Measurements from ENCODE around the gene ATP6V1G1.
A peak's percentile ranks its signal among the peaks of the same experiment; 100 is the strongest.
"Not testable (repeated sequence)": the region's sequence is repeated elsewhere in the genome, so short reads cannot be mapped to it uniquely, and the experiment has no call there.

ATP6V1G1 gene

DNA sequence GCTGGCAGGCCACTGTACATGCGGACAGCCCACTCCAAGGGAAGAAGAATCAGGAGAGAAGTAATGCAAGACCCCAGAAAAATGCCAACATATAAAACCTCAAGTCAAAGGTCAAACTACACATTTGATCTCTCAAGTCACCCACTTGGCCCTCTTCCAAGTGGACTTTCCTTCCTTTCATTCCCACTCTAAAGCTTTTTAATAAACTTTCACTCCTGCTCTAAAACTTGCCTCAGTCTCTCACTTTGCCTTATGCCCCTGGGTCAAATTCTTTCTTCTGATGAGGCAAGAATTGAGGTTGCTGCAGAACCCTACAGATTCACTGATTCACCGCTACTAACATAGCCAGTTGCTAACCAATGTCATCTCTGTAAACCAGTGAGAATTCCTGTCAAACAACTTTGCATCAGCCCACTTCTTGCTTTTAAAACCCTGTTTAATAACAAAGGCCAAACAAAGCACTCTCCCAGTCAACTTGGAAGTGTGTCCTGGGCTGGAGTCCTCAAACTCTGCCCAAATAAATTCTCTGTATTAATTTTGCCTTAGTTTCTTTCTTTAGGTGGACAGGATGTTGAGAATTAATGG lies 6.9 kb upstream of the ATP6V1G1 start:
- no peak for DNase-seq

DNA sequence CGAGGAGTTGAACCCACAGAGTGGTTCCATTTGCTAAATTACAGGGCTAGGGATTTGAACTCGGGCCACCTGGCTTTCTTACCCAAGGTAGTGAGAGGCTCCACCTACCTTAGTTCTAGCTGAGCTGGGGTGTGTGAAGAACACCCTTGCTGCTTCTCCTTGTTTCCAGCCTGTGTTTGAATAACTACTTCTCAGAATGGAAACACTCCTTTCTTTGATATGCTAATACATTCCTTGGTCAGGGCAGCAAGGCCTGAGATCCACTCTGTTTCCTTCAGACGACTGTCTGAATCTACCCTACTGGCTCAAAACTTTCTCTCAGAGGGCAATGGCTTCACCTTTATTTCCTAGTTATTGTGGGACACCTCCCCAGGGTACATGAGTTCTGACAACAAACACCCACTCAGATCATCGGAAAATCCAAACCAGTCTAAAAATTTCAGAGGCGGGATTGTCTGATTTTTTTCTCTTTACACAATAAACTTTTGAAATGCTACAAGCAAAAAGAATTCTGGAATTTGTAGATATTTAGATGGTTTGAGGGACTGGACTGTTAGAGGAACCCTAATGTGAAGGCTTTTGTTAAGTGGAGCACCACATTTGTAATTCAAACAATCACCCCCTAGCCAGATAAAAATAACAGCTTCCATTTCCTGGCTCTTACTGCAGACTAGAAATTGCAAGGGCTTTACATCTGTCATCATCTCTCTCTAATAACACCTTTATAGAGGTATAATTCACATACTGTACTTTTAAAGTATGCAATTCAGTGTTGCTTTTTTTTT lies 4.0 kb upstream of the ATP6V1G1 start:
- no peak for DNase-seq

GRCh38 chr9:114588210-114588609 lies 641 bp downstream of the ATP6V1G1 start:
- no peak for DNase-seq

- no peak for DNase-seq
Observed at GRCh38 chr9:114588651-114589526, 1.3 kb downstream of the ATP6V1G1 start.

DNA sequence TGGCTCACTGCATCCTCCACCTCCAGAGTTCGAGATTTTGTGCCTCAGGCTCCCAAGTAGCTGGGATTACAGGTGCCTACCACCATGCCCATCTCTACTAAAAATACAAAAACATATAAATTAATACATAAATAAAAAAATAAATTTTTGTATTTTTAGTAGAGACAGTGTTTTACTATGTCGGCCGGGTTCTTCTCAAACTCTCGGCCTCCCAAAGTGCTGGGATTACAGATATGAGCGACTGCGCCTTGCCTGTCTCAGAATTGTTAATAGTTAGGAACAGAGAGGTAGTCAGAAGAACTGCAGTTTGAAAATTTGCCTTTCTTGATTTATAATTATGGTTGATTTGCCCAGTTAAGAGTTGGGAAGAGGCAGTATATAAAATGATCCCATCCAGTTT lies 2.8 kb downstream of the ATP6V1G1 start:
- DNase-seq = no peak

- DNase-seq = no peak
Observed at GRCh38 chr9:114591291-114591787, 3.8 kb downstream of the ATP6V1G1 start.

GRCh38 chr9:114591849-114592248 lies 4.3 kb downstream of the ATP6V1G1 start:
- DNase-seq = no peak

DNA sequence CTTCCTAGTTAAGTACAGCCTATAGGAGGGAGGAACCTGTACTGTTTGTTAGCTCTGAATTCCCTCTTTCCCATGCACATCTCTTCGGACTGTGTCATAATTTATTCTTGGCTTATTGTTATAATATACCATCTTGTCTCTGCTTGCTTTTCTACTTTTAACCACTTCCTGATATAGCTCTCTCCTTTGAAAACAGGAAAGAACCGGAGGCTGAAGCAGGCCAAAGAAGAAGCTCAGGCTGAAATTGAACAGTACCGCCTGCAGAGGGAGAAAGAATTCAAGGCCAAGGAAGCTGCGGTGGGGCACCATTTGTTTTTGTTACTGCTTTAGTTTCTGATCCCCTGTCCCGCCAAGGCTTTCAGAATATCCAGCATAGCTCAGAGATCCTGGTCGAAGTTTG lies 4.8 kb downstream of the ATP6V1G1 start:
- no peak for DNase-seq

GRCh38 chr9:114594136-114594535 lies 6.6 kb downstream of the ATP6V1G1 start:
- DNase-seq = no peak

- DNase-seq = not testable (repeated sequence)
Observed at GRCh38 chr9:114600502-114601248, 13.1 kb downstream of the ATP6V1G1 start.

DNA sequence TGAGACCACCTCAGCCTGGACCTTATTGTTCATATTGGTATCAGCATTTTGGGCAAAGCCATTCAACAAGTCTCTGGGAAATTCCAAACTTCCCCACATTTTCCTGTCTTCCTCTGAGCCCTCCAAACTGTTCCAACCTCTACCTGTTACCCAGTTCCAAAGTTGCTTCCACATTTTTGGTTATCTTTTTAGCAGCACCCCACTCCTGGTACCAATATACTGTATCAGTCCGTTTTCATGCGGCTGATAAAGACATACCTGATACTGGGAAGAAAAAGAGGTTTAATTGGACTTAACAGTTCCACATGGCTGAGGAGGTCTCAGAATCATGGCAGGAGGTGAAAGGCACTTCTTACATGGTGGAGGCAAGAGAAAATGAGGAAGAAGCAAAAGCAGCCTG lies 14.2 kb downstream of the ATP6V1G1 start:
- DNase-seq = not testable (repeated sequence)

- peak; percentile 56 for DNase-seq
Observed at GRCh38 chr9:114602620-114603019, 15.1 kb downstream of the ATP6V1G1 start.

DNA sequence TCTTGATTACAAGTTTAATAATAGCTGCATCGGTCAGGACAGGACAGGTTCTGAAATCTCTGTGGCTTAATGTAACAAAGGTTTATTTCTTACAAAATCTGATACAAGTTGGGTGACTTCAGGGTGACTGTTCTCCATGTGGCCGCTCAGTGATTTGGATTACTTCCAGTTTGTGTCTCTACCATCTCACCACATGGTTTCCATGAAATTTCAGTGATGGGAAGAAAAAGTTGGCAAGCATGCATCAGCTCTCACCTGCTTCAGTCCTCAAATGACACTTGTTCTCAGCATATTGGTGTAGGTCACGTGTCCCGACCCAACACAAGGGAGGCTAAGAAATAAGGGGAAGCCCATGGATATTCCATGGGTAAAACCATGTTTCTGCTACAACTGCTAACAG lies 15.7 kb downstream of the ATP6V1G1 start:
- DNase-seq = peak; percentile 89

DNA sequence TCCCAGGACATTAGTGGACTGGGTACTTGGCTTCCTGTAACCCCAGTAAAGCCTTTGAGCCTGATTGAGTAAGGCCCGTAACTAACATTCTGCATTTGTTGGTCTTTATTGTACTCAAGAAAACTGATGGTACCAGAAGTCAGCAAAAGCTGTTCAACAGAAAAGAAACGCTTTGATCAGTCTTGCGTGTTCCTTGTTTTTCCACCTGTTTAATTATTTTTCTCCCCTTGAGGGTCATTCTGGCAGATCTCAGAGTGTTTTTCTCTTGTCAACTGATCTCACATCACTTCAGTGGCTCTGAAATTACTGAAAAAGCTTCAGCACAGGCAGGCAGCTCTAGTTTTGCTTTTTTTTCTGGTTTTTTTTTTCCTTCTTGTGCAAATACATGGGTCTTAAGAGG lies 17.4 kb downstream of the ATP6V1G1 start:
- DNase-seq = peak; percentile 42

DNA sequence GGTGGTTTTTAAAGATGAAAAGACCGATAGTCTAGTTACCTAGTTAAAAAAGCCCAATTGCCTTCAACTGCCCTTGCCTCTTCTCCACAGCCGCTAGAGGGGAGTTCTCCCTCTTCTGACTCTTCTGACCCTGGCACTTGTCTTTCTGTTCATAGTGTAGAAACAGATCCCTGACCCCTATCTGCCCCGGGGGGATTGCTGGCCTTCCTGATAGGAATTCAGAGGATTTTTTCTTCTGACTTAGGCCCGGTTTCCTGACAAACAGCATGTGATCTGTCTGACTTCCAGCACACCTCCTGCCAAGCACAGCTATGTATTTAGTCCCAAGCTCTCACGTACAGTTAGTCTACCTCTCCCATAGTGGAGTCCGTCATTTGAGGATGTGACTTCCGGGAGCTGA lies 18.5 kb downstream of the ATP6V1G1 start:
- DNase-seq = no peak

DNA sequence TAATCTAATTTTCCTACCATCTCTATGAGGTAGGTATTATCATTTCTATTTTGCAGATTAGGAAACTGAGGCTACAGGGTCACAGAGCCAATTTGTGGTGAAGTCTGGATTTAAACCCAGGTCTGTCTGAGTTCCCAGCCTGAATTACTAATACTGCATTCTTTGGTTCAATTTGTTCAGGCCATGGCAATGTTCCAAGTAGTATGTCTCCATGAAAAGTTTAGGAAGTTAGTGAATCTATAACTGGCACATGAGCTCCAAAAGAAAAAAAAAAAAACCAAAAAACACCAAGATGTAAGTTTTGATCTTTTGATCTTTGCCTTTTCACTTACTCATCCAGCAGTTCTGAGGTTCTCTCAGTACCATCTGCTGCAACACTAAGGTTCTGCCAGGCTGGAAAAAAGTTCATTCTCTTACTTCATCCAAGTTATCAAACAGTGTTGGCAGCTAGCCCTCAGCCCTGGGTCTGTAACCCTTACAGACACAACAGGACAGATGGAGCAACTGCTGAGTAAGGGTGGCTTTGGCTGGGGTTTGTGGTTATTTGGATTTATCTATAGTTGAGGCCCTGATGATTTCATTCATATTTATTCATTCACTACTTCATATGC lies 19.1 kb downstream of the ATP6V1G1 start:
- DNase-seq = no peak

DNA sequence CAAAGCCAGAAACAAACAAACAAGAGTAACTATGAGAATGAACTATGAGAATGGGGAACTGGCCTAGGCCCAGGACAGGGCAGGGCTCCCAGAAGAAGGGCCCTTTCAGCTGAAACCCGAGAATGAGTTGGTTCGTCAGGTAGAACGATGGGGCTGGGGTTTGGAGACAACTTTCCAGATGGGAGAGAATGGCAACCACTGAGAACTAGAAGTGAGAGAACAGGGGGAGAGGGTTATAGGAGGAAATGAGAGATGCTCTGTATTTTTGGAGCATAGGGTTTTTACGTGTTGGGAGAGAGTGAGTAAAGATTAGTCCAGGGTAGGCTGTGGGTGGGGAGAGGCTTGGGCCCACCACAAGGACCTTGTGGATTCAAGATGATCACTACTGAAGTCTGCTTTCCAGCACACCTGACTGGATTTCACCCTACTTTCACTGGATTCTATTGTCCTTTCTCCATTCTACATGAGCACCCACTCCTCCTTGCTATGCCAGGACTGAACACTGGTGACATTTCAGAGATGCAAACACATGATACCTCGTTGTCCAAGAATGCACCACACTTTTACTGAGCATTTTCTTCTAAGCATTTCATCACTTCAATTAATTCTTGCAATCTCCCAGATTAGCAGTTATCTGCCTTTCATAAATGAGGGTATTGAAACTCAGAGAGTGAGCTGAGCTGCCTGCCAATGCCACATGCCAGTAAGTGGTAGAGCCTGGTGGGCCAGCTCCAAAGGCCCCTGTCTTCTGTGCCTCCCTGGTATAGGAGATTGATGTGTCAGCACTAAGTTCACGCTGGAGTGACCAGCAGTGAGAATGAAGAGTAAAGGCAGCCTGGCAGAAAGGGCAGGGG lies 20.3 kb downstream of the ATP6V1G1 start:
- DNase-seq = no peak

GRCh38 chr9:114608525-114608796 lies 20.9 kb downstream of the ATP6V1G1 start:
- DNase-seq = no peak

DNA sequence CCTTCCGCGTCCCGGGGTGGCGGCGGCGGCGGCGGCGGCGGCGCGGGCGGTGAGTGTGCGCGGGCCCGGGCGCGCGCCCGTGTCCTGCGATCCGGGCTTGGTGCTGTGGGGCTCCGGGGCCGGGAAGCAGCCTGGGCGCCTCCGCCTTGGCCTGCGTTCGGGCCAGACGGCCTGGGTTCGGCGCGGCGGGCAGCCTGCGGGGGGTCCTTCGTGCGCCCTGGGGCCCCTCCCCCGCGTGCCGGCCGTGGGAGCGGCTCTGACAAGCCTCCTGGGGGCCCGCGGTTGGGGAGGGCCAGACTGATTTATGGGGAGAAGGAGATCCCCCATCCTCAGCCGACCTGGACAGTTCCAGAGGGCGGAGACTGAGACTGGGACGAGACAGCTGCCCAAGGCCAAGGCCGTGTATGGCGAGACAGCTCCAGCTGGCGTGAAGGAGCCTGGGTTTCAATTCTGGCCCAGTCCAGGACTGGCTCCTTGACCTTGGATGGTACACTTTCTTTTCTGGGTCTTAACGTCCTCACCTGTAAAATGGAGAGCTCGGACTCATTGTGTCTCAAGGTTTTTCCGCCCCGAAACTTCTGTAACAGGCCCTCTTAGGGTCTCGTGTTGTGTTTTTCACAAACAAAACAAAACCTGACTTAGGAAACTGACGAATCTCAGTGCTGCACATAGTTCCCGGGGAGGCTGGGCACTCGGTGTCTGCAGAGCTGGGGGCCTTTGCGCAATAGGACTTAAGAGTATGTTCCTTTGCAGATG lies 24.1 kb downstream of the ATP6V1G1 start:
- no peak for DNase-seq

- no peak for DNase-seq
Observed at GRCh38 chr9:114612272-114612923, 24.8 kb downstream of the ATP6V1G1 start.

Data from DMS79 (cell line).